Stimulated activated CD4-positive, alpha-beta T cell treated with anti-CD3 and anti-CD28 coated beads, Interleukin-15, amount 100 ng/mL, for 48 hours (primary cell): ENCODE results near the gene COPS8.

Experiments
- DNase-seq, 2 donors: peaks; one replicate each; pipeline ENCODE4 v3.0.0-alpha.2; 2020; ENCODE audit warnings: low read depth in 2 of 2

COPS8 gene

DNA sequence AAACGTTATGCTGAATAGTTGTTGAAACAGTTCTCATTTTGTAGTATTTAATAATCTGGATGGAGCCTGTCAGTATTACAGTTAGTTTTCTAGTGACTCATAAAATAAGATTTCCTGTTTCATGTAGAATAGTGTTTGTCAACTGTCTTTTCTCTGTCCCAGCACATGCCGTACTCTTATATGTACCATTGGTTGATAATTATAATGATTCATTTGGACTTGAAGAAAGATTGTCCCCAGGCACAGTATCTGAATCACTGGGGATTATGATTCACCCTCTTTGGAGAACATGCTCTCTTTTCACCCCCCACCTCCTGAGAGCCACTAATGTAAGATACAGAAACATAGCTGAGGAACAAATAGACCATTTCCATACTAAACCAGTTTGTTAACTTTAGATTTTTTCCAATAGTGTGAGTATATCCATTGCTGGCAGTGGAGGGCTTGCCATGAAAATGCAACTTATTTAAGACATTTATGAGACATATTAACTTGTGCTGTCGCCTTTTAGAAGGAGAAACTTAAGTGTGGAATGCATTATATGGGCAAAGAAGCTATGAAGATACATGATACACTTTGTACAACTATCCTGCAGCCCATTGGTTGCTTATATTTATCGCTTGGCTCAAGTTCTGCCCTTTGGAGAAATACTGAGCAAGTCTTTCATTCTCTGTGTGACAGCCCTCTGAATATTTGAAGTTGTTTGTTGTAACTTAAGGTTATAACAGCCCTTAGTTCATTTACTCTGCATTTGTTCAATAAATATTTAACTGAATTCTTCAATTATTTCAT, 12.4 kb downstream of the COPS8 start:
- no peak for DNase-seq

DNA sequence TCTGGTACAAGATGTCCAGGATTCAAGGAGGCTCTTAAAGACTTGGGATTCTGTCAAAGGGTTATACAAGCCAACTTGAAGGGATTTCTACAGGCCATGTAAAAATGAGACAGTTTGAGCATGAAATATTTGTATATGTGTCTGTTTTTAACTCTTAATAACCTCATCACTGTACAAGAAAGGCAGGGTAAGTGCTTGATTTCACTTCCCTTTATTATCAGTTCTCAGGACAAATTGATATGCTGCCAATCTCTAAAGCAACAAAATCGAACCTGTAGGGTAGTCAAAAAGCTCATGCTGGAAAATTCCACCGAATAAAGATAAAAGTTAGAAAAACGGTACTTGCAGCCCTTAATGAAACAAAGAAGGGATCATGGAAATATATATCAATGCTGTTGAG, 14.1 kb downstream of the COPS8 start:
- DNase-seq, result no peak

DNA sequence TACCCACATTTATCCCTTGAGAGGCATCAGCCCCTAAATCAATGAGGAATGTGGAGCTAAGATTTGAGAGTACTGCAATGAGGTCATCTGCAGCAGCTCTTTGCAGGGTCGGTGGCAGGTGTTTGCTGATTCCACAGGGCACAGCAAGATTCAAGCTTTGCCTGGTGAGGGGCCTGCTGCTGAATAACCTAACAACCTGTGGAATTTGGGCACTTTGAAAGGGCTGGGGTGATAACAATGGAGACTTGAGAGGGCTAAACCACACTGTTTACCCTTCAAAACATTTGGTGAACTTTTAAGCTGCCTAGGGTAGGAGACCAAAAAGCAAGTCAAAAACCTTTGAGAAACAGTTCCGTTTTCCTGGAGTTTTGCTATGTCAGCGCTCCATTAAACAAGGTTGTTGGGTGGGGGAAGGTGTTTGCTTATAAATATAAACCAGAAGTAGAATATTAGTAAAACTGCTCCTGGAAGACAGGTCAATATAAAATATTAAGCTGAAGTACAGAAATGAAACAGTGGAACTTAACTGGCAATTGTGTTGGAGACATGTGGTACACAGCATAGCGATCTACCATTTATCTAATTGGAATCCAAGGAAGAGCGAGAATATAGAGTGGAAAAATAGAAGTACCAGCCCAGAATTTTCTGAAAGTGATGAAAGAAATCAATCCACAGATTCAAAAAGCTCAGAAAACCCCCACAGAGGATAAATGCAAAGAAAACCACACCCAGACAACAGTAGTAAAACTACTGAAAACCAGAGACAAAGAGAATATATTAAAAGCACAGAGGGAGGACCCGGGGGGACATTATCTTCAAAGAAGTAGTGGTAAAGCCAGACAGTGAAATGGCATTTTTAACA, 15.7 kb downstream of the COPS8 start:
- no peak for DNase-seq

DNA sequence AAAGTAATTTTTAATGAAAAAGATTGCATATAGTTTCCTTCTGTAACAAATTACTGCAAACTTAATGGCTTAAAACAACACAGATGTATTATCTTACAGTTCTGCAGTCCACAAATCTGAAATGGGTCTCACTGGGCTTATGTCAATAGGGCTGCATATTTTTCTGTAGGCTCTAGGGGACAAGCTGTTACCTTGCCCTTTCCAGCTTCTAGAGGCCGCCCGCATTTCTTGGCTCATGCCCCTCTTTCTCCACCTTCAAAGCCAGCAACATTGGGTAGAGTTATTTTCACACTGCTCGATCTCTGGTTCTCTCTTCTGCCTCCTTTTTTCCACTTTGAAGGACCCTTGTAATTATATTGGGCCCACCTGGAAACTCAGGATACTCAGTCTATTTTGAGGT, 16.7 kb downstream of the COPS8 start:
- no peak for DNase-seq

DNA sequence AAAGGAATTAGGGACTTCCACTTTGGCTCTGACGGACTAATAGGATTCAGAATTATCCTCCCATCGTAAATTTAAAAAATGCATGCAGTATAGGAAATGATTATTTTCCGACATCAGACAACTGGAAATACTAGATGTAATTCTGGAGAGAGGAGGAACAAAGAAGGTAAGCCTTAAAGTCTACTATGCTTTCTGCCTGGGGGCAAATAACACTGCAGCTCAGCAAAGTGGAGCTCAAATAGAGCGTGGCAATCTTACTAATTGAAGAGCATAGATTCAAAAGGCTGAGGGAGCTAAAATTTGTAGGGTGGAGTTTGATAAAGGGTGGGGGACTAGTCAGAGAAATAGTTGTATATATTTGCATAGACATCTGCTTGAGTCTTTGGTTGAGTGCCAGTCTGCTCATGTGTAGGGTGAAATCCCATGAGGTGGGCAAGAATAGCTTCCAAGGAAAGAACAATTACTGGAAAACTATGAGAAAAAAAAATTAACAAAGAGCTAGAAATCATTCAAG, 23.8 kb downstream of the COPS8 start:
- no peak for DNase-seq

DNA sequence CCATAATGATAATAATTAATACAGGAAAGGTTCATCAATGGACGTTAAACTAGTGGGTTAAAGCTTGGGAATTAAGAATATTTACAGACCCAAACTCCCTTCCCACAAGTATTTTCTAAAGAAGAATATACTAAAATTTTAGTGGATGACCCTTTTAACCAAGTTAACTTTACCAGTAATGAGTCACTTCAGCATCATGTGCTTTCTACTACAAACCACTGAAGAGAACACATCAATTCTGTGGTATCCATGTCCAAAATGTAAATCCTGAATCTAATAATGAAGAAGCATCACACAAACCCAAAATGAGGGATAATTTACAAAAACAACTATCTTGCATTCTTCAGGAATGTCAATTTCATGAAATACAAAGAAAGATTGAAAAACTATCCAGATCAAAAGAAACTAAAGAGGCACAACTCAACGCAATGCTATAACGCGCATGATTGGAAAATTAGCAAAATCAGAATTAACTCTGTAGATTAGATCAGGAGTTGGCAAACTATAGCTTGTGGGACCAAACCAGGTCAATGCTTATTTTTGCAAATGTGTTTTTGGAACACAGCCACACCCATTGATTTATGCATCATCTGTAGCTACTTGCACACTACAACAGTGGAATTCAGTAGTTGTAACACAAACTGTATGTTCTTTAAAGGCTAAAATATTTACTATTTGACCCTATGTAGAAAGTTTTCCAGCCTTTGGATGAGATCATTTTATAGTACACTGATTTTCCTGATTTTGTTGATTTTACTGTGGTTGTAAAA, 27.5 kb downstream of the COPS8 start:
- no peak for DNase-seq

DNA sequence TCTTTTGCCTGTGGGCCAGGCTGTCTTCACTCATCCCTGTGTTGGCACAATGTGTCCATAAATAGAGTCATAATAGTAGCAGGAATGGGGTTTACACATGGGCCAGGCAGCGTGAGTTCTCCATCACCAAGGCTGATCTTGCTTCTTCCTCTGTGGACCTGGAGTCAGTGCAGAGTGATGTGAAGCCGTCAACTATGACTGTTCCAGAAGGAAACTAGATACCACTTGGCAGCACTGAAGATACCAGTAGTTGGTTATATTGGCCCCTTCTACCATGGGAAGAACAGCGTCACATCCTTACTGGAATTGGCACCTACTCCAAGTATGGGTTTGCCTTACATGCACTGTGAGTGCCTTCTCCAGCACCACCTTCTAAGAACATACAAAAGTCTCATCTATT, 30.2 kb downstream of the COPS8 start:
- DNase-seq, result no peak

DNA sequence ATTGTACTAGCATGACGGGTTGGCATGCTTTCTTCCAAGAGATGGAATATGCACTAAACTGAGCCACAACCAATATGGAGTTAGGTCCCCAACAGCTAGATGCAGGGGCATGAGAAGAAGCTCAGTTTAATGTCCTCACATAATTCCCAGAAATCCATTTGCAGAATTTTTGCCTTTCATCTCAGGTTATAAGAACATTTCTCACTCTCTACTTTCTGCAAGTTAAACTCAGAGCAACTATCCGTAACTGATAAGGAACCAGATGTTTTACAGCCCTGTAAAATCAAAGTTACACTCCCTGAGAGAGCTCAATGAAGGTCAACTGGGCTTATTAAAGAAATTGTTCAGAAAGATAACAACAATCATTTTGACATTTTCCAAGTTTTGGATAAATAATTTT, 30.7 kb downstream of the COPS8 start:
- DNase-seq, result no peak

DNA sequence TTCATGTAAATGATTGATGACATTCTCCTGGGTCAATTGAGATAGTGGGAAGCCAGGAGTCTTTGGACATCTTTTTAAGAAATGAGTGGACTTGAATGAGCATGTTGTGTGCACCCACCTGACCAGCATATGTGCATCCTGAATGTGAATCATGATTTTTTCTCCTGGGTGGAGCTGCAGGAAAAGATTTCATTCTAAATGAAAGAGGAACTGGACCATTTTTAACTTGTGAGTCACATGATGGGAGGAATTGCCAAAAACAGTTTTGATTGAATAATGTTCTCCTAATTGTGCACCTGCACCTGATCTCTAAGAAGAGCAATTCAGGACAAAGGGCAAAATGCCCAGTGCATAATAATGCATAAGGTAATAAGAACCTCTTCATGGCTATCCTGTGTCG, 32.3 kb downstream of the COPS8 start:
- no peak for DNase-seq

DNA sequence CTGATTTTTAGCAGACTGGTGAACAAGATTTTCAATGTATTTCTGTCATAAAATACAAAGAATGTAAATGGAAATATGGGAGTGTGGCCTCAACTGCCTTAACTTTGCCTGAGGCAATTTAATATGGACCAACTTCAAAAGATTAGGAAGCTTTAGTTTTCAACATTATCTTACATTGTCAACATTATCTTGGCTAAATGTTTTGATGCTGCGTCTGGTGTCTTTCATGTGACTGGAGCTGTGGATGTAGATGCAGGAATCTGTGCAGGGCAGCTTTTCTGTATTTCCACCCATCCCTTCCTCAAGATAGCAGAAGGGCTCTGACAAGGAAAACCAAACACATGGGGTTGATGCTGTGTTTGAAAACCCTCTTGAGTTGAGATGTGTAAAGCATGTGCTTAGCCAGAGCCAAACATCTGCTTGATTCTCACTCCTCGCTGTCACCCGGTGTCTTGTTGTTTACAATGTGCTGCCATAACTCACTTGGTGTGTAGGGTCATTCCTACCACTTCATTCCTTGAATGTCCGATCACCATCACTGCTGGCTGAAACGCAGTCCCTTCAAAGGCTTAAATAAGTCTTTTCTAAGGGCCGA, 33.0 kb downstream of the COPS8 start:
- no peak for DNase-seq

DNA sequence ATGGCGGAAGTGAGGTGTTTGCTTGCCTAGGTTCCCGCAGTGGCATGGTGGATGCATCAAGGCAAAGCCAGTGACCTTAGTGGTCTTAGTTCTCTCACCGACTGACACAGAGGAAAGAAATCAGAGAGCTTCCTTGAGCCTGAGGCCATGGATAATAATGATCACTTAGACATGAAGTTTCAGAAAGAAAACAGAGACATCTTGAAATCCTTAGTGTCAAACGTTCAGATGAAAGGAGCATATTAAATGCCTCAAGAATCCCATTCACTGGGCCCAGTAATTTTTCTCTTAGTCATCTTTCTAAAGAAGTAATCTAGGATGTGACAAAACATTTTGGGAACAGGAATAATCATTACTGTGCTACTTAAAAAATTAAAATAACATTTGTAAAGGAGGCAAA, 35.2 kb downstream of the COPS8 start:
- DNase-seq, result no peak

DNA sequence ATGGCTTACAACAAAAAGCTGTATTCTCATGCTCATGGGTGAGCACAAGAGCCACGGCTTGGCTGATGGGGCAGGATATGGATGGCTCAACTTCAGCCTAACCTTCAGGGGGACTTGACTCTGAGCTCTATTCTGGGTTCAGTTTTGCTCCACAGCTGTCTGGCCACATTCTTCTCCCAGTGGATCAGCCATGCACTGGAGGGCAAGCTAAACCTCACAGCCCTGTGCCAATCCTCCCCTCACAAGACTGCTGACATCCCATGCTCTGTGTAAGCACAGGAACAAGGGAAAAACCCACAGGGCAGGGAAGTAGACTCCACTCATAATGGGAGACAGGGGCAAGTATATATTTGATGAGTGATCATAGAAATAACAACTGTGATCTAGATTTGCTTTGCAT, 35.6 kb downstream of the COPS8 start:
- DNase-seq, result no peak

DNA sequence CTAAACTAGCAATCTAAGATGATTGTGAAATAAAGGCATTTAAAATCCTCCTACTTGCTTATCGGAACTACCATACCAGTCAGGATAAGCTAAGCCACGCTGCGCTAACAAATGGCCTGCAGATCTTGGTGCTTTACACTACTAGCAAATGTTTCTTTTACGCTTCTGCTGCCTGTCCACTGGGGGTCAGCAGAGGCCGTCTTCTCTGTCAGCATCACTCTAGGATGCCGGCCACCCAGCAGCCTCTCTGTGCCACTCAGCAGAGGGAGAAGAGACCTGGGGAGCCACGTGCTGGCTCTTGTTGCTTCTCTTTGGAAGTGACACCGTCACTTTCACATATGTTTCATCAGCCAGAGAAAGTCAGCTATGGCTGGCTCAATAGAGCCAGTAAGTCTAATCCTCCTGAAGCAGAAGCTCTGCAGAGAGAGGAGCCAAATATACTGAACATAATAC, 36.6 kb downstream of the COPS8 start:
- peak; percentile 58 to 66 for DNase-seq

DNA sequence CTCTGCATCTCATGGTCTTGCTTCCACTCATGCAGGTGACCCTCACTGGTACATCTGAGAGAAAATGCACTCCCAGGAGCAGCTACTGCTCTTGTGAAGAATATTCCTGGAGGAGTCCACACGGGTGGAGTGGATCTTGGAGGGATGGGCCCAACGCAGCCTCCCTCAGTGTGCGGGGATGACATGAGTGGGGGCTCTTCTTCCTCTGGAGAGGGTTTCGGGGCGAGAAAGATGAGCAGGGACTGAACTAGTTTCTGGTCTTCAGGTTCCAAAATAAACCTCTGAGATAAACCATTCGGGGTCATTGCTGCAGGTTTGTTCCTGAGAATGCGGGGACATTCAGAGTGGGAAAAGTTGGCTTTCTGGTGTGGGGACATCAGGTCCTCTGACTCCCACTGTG, 39.1 kb downstream of the COPS8 start:
- no peak for DNase-seq

DNA sequence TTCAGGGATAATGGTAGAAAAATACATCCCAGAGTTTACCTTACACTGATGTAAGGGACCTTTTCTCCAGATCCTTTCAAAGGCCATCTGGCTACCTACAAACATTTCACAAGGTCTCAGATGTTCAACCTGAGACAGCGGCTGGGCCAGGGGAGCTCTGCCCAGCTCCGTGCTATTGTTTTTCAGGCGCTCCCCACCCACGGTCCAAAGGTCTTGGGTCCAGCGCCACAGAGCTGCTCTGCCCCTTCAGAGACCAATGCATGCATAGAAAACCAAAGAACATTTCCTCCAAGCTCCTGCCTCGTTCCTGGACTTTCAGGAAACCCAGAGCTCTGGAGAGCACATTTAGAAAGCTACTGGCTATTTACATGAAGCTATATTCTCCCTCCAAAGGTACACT, 40.3 kb downstream of the COPS8 start:
- no peak for DNase-seq

DNA sequence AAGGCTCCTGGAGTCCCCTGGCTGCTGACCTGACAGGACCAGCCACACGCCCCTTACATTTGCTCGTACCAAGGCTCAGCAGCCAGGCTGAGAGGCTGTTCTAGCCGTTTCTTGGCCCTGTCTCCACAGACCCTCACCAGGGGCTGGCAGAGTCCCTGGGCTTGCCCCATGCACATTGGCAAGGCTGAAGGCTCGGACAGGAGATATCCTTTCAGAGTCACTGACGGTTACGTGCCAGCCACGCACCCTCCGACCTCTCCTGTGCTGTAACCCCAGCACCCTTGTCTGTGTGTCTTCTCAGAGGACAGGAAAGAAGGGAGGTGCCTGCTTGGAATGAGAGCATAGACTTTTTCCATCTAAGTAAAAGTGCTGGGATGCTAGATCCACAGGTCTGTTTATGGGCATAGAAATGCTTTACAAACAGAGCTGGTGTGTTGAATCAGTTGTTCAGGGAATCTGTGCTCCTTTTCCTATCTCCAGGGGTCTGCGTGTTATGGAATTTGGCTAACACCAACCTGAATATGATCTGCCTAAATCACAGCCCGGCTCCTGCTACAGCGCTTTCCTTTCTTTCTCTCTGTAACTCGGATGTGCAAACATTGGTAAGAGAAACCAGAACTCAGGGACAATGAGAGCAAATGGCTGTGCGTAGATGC, 41.0 kb downstream of the COPS8 start:
- DNase-seq, result no peak

DNA sequence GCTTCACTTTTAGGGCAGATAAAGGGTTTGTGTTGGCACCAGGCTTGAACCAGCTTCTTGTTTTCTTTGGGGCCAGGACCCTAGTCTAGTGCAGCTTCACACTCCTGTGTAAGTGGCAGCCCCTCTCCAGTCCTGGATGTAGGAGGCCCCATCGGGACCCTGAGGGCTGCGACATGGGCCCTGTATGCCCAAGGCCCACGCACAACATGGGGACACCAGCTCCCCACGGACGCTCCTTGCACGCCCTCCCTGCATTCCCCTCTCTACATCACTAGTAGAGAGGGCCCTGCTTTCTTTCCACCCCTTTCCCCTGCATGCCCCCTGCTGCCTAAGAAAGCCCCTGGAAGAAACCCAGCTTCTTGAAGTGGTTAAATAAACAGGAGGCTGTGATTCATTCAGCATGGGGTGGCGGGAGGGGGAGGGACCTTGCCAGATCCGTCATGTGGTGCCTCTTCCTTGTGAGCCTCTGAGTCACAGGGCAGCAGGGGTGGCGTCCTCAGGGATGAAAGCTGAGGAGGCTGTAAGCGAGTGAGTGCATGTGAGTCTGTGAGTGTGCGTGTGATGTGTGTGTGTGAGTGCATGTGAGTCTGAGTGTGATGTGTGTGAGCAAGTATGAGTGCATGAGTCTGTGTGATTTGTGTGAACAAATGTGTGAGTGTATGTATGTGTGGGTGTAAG, 42.5 kb downstream of the COPS8 start:
- peak; percentile 48 to 55 for DNase-seq

DNA sequence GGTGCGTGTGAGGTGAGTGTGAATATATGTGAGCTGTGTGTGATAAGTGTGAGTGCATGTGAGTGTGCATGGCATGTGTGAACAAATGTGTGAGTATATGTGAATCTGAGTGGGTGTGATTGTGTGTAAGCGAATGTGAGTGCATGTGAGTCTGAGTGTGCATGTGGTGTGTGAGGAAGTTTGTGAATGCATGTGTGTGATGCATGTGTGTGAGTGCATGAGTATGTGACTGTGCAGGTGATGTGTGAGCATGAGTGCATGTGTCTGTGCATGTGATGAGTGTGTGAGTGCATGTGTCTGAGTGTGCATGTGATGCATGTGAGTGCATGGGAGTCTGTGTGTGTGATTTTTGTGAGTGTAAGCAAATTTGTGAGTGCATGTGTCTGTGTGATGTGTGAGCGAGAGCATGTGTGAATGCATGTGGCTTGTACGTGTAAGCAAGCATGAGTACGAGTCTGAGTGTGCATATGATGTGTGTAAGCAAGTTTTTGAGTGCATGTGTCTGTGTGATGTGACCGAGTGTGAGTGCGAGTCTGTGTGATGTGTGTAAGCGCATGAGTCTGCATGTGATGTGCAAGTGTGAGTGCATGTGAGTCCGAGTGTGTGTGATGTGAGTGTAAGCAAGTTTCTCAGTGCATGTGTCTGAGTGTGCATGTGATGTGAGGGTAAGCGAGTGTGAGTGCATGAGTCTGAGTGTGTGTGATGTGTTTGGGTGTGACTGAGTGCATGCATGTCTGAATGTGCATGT, 43.3 kb downstream of the COPS8 start:
- no peak for DNase-seq

DNA sequence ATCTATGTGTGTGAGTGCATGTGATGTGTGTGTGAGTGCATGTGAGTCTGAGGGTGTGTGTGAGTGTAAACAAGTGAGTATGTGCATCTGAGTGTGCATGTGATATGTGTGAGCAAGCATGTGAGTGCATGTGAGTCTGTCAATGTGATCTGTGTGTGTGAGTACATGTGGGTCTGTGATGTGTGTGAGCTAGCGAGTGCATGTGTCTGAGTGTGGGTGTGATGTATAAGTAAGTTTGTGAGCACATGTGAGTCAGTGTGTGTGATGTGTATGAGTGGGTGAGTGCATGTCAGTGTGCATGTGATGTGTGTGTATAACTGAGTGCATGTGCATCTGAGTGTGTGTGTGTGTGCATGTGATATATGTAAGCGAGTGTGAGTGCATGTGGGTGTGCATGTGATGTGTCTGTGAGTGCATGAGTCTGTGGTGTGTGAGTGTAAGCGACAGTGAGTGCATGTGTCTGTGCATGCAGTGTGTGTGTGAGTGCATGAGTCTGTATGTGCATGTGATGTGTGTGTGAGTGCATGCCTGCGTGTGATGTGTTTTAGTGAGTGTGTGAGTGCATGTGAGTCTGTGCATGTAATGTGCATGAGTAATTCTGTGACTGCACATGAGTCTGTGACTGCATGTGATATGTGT, 44.1 kb downstream of the COPS8 start:
- no peak for DNase-seq
